GM10847 (cell line): ENCODE data around the gene SPECC1L.

Experiments
- POLR2A ChIP-seq: IDR thresholded peaks from 2 replicates; pipeline ENCODE4 v1.6.1; 2011; ENCODE audit not compliant: insufficient read length; ENCODE audit errors: extremely low read depth

The SPECC1L gene

GRCh38 chr22:24412274-24412673 lies 141.6 kb downstream of the SPECC1L start:
- no peak for TF ChIP-seq POLR2A

GRCh38 chr22:24413271-24413670 lies 142.6 kb downstream of the SPECC1L start:
- TF ChIP-seq POLR2A = no peak

GRCh38 chr22:24413736-24414385 lies 143.2 kb downstream of the SPECC1L start:
- TF ChIP-seq POLR2A = no peak

- TF ChIP-seq POLR2A = no peak
Measured at GRCh38 chr22:24414523-24414922, 143.9 kb downstream of the SPECC1L start.

GRCh38 chr22:24414984-24415945 lies 144.6 kb downstream of the SPECC1L start:
- no peak for TF ChIP-seq POLR2A

- no peak for TF ChIP-seq POLR2A
Measured at GRCh38 chr22:24416095-24416494, 145.5 kb downstream of the SPECC1L start.

GRCh38 chr22:24416611-24417010 lies 146.0 kb downstream of the SPECC1L start:
- no peak for TF ChIP-seq POLR2A

GRCh38 chr22:24417200-24417599 lies 146.6 kb downstream of the SPECC1L start:
- TF ChIP-seq POLR2A = no peak

GRCh38 chr22:24417901-24418641 lies 147.4 kb downstream of the SPECC1L start:
- TF ChIP-seq POLR2A = no peak

- no peak for TF ChIP-seq POLR2A
Measured at GRCh38 chr22:24418786-24419474, 148.3 kb downstream of the SPECC1L start.

- TF ChIP-seq POLR2A = no peak
Measured at GRCh38 chr22:24419475-24419850, 148.8 kb downstream of the SPECC1L start.

GRCh38 chr22:24420072-24420976 lies 149.7 kb downstream of the SPECC1L start:
- no peak for TF ChIP-seq POLR2A

GRCh38 chr22:24420977-24421343 lies 150.3 kb downstream of the SPECC1L start:
- TF ChIP-seq POLR2A = no peak

GRCh38 chr22:24421428-24421931 lies 150.8 kb downstream of the SPECC1L start:
- no peak for TF ChIP-seq POLR2A
